ENCODE measurements around the gene DVL1.

- no peak for TF ChIP-seq REST (IDR thresholded peaks at IDR 0.05; ENCODE audit: low read depth, low read length)
- no peak for TF ChIP-seq CEBPB (IDR thresholded peaks at IDR 0.05; ENCODE audit: borderline replicate concordance in 1 of 2, low read depth in 2 of 2, low read length in 2 of 2)
These were observed 24.0 kb upstream of the DVL1 start for GRCh38 chr1:1373051-1373814.
